ENCODE data around the gene RTBDN.

- TF ChIP-seq POLR2A (IDR thresholded peaks at IDR 0.05) (no peak), EP300 (IDR thresholded peaks at IDR 0.05; ENCODE audit: low read depth) (no peak)
- TF ChIP-seq, protein P1, sequence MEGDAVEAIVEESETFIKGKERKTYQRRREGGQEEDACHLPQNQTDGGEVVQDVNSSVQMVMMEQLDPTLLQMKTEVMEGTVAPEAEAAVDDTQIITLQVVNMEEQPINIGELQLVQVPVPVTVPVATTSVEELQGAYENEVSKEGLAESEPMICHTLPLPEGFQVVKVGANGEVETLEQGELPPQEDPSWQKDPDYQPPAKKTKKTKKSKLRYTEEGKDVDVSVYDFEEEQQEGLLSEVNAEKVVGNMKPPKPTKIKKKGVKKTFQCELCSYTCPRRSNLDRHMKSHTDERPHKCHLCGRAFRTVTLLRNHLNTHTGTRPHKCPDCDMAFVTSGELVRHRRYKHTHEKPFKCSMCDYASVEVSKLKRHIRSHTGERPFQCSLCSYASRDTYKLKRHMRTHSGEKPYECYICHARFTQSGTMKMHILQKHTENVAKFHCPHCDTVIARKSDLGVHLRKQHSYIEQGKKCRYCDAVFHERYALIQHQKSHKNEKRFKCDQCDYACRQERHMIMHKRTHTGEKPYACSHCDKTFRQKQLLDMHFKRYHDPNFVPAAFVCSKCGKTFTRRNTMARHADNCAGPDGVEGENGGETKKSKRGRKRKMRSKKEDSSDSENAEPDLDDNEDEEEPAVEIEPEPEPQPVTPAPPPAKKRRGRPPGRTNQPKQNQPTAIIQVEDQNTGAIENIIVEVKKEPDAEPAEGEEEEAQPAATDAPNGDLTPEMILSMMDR (IDR thresholded peaks at IDR 0.05) = no peak
Observed at GRCh38 chr19:12828494-12828893, 5.9 kb downstream of the RTBDN start.

Measured in transverse colon (tissue), 3 donors.